ENCODE results near the gene CHD3. TPM values are rescaled to one million over a fixed set of nuclear protein-coding genes. Genes with fewer than 3 reads are reported as not detected.

The CHD3 gene
- total and polyA plus RNA-seq, 2 of the 13 experiments (the other 11 are each of a cell fraction or from before 2014, with no cell fraction given): 2.7 to 3.7 TPM

DNA sequence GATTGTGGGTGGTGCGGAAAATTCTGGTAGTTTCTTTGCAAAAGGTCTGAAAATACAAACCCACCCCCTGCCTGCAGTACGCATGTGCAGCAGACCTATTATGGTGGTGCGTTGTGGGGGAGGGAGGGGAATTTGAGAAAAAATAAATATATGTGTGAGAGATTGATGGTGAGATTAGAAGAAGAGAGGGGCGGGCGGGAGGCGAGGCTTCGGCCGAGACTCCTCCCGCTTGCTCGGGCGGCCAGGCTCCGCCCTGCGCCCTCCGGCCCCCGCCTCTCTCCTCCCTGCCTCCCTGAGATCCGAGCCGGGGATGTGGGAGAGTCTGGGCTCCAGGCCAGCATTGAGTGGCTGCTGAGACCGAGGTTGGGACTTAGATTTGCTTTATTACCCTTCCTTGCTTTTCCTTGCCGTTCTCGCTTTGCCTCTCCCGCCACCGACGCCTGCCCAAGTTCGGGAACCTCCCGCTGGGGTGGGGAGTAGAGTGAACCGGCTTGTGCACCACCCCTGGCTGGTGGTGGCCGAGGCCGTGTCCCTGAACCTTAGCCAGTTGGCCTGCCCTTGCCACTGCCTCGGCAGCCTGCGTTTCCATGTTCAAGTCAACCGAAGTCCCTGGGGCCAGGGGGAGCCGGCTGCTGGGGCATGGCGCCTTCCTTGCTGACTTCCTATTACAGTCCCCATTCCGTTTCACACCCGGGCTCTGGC lies 956 bp upstream of the CHD3 start (continued):
- TF ChIP-seq, protein P1, sequence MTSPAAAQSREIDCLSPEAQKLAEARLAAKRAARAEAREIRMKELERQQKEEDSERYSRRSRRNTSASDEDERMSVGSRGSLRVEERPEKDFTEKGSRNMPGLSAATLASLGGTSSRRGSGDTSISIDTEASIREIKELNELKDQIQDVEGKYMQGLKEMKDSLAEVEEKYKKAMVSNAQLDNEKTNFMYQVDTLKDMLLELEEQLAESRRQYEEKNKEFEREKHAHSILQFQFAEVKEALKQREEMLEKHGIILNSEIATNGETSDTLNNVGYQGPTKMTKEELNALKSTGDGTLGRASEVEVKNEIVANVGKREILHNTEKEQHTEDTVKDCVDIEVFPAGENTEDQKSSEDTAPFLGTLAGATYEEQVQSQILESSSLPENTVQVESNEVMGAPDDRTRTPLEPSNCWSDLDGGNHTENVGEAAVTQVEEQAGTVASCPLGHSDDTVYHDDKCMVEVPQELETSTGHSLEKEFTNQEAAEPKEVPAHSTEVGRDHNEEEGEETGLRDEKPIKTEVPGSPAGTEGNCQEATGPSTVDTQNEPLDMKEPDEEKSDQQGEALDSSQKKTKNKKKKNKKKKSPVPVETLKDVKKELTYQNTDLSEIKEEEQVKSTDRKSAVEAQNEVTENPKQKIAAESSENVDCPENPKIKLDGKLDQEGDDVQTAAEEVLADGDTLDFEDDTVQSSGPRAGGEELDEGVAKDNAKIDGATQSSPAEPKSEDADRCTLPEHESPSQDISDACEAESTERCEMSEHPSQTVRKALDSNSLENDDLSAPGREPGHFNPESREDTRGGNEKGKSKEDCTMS (CRISPR knock-in tag; conservative IDR thresholded peaks at IDR 0.05): no peak
- TF ChIP-seq SATB2 (CRISPR knock-in tag; IDR thresholded peaks at IDR 0.05) (no peak), KDM5B (CRISPR knock-in tag; IDR thresholded peaks at IDR 0.05; ENCODE audit: borderline replicate concordance) (peak; percentile 80), HOXA9 (CRISPR knock-in tag; IDR thresholded peaks at IDR 0.05; ENCODE audit: borderline replicate concordance) (no peak), ZNF788 (CRISPR knock-in tag; IDR thresholded peaks at IDR 0.05; ENCODE audit: borderline replicate concordance) (0 out of 2 replicates have a peak, but pooled peaks have one; percentile 56), ZNF816 (CRISPR knock-in tag; IDR thresholded peaks at IDR 0.05; ENCODE audit: borderline replicate concordance) (no peak), ZNF644 (CRISPR knock-in tag; IDR thresholded peaks at IDR 0.05; ENCODE audit: low read depth) (no peak), ATF1 (CRISPR knock-in tag; IDR thresholded peaks at IDR 0.05) (no peak), TCF7L2 (IDR thresholded peaks at IDR 0.05; ENCODE audit: low read depth, low read length) (no peak), ELF4 (CRISPR knock-in tag; IDR thresholded peaks at IDR 0.05; ENCODE audit: borderline replicate concordance) (no peak), PHF5A (CRISPR knock-in tag; IDR thresholded peaks at IDR 0.05; ENCODE audit: low read depth, unreplicated experiment) (no peak), TARDBP (CRISPR knock-in tag; IDR thresholded peaks at IDR 0.05) (no peak), ZFP36L1 (CRISPR knock-in tag; IDR thresholded peaks at IDR 0.05) (no peak)
- TF ChIP-seq, protein P2, sequence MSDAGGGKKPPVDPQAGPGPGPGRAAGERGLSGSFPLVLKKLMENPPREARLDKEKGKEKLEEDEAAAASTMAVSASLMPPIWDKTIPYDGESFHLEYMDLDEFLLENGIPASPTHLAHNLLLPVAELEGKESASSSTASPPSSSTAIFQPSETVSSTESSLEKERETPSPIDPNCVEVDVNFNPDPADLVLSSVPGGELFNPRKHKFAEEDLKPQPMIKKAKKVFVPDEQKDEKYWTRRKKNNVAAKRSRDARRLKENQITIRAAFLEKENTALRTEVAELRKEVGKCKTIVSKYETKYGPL (CRISPR knock-in tag; IDR thresholded peaks at IDR 0.05): no peak
- TF ChIP-seq, protein P3, sequence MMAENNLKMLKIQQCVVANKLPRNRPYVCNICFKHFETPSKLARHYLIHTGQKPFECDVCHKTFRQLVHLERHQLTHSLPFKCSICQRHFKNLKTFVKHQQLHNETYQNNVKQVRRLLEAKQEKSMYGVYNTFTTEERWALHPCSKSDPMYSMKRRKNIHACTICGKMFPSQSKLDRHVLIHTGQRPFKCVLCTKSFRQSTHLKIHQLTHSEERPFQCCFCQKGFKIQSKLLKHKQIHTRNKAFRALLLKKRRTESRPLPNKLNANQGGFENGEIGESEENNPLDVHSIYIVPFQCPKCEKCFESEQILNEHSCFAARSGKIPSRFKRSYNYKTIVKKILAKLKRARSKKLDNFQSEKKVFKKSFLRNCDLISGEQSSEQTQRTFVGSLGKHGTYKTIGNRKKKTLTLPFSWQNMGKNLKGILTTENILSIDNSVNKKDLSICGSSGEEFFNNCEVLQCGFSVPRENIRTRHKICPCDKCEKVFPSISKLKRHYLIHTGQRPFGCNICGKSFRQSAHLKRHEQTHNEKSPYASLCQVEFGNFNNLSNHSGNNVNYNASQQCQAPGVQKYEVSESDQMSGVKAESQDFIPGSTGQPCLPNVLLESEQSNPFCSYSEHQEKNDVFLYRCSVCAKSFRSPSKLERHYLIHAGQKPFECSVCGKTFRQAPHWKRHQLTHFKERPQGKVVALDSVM (CRISPR knock-in tag; IDR thresholded peaks at IDR 0.05): peak; percentile 18; the same call in 1 of the 2 replicates
- TF ChIP-seq, protein P4, sequence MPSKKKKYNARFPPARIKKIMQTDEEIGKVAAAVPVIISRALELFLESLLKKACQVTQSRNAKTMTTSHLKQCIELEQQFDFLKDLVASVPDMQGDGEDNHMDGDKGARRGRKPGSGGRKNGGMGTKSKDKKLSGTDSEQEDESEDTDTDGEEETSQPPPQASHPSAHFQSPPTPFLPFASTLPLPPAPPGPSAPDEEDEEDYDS (CRISPR knock-in tag; IDR thresholded peaks at IDR 0.05): peak; percentile 51
- TF ChIP-seq, protein P5, sequence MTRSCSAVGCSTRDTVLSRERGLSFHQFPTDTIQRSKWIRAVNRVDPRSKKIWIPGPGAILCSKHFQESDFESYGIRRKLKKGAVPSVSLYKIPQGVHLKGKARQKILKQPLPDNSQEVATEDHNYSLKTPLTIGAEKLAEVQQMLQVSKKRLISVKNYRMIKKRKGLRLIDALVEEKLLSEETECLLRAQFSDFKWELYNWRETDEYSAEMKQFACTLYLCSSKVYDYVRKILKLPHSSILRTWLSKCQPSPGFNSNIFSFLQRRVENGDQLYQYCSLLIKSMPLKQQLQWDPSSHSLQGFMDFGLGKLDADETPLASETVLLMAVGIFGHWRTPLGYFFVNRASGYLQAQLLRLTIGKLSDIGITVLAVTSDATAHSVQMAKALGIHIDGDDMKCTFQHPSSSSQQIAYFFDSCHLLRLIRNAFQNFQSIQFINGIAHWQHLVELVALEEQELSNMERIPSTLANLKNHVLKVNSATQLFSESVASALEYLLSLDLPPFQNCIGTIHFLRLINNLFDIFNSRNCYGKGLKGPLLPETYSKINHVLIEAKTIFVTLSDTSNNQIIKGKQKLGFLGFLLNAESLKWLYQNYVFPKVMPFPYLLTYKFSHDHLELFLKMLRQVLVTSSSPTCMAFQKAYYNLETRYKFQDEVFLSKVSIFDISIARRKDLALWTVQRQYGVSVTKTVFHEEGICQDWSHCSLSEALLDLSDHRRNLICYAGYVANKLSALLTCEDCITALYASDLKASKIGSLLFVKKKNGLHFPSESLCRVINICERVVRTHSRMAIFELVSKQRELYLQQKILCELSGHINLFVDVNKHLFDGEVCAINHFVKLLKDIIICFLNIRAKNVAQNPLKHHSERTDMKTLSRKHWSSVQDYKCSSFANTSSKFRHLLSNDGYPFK (CRISPR knock-in tag; IDR thresholded peaks at IDR 0.05; ENCODE audit: borderline replicate concordance): no peak
